Parathyroid adenoma (tissue), 2 donors: ENCODE results near the gene PRPH2.

ENCODE experiments used
- H2AFZ ChIP-seq: fragments of 300-600 bp; sonication (generic); one replicate; pipeline ENCODE4 v1.7.0; 2017; ENCODE audit warnings: antibody characterized with exemption, mild to moderate bottlenecking
- H3K27ac ChIP-seq: fragments of 300-600 bp; sonication (generic); one replicate; pipeline ENCODE4 v1.7.0; 2017
- H3K27me3 ChIP-seq: fragments of 300-600 bp; sonication (generic); one replicate; pipeline ENCODE4 v1.7.0; 2017; ENCODE audit warnings: low read length; ENCODE audit not compliant: control insufficient read depth, insufficient read depth
- H3K36me3 ChIP-seq: fragments of 300-600 bp; sonication (generic); one replicate; pipeline ENCODE4 v1.7.0; 2017; ENCODE audit warnings: low read length; ENCODE audit not compliant: control insufficient read depth, insufficient read depth
- H3K4me1 ChIP-seq: fragments of 300-600 bp; sonication (generic); one replicate; pipeline ENCODE4 v1.7.0; 2017; ENCODE audit warnings: control low read depth
- H3K4me2 ChIP-seq: fragments of 300-600 bp; sonication (generic); one replicate; pipeline ENCODE4 v1.7.0; 2017; ENCODE audit warnings: low read length
- H3K4me3 ChIP-seq: fragments of 300-600 bp; sonication (generic); one replicate; pipeline ENCODE4 v1.7.0; 2017; ENCODE audit warnings: low read depth, low read length
- H3K79me2 ChIP-seq: fragments of 300-600 bp; sonication (generic); one replicate; pipeline ENCODE4 v1.7.0; 2017; ENCODE audit warnings: control low read depth
- H3K9ac ChIP-seq: fragments of 300-600 bp; sonication (generic); one replicate; pipeline ENCODE4 v1.7.0; 2017; ENCODE audit warnings: mild to moderate bottlenecking
- H3K9me3 ChIP-seq: fragments of 300-600 bp; sonication (generic); one replicate; pipeline ENCODE4 v1.7.0; 2017; ENCODE audit warnings: low read length; ENCODE audit not compliant: control insufficient read depth
- CTCF ChIP-seq: fragments of 300-600 bp; sonication (generic); IDR thresholded peaks from one replicate; pipeline ENCODE4 v1.7.0; 2017; ENCODE audit warnings: antibody characterized with exemption, mild to moderate bottlenecking
- donor health status: primary hyperparathyroidism.

PRPH2 gene

GRCh38 chr6:42758756-42759430 lies 36.5 kb upstream of the PRPH2 start:
- no peak for TF ChIP-seq CTCF
- Histone ChIP-seq H3K36me3 (no peaks in the 10 kb centered on the region), H3K4me3 (no peak overlapping the region), H3K9ac (no peak overlapping the region), H2AFZ (no peak overlapping the region), H3K9me3 (no peaks in the 10 kb centered on the region), H3K79me2 (peaks cover 3% of the 10 kb centered on the region), H3K27ac (no peak overlapping the region), H3K4me1 (peaks cover 9% of the 10 kb centered on the region), H3K4me2 (no peak overlapping the region), H3K27me3 (no peaks in the 10 kb centered on the region)

DNA sequence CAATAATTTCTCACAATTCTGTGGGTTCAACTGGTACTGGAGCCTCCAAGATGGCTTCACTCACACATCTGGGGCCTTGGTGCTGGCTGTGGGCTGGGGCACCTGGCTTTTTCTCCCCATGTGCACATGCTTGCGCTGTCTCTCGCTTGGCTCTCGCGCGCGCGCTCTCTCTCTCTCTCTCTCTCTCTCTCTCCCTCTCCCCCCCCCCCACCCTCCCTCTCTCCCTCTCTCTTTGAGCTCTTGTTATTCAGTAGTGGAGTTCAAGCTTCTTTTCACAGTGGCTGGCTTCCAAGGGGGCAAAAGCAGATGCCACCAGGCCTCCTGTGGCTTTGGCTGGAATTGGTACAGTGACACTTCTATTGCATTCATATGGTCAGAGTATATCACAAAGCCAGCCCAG lies 34.3 kb upstream of the PRPH2 start:
- Histone ChIP-seq H3K9me3 (no peaks in the 10 kb centered on the region), H3K4me1 (no peaks in the 10 kb centered on the region), H3K4me2 (no peak overlapping the region), H3K27me3 (no peaks in the 10 kb centered on the region), H3K36me3 (no peaks in the 10 kb centered on the region), H3K9ac (no peak overlapping the region), H3K4me3 (no peak overlapping the region), H3K27ac (no peak overlapping the region), H2AFZ (no peak overlapping the region), H3K79me2 (peaks cover 11% of the 10 kb centered on the region)
- no peak for TF ChIP-seq CTCF

DNA sequence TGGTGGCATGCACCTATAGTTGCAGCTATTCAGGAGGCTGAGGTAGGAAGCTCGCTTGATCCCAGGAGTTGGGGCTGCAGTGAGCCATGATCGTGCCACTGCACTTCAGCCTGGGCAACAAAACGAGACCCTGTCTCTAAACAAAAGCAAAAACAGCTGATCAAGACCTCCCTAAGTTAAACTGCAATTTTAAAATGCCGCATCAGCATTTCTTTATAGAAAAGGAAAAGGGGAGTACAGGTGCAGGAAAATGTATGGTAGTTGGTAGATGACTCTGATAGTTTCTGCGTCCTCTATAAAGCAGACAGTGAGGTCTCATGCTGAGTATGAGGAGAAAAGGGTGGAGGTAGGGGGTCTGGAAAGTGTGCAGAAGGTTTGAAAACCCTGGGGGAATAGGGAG lies 32.4 kb upstream of the PRPH2 start:
- no peak overlapping the region for H3K4me2 ChIP-seq
- H3K27me3 ChIP-seq, result no peaks in the 10 kb centered on the region
- no peak overlapping the region for H3K9ac ChIP-seq
- H3K27ac ChIP-seq, result no peak overlapping the region
- no peaks in the 10 kb centered on the region for H3K36me3 ChIP-seq
- no peak for TF ChIP-seq CTCF
- no peak overlapping the region for H2AFZ ChIP-seq
- H3K4me1 ChIP-seq, result no peaks in the 10 kb centered on the region
- peaks cover 17% of the 10 kb centered on the region for H3K79me2 ChIP-seq
- no peaks in the 10 kb centered on the region for H3K9me3 ChIP-seq
- H3K4me3 ChIP-seq, result no peak overlapping the region

DNA sequence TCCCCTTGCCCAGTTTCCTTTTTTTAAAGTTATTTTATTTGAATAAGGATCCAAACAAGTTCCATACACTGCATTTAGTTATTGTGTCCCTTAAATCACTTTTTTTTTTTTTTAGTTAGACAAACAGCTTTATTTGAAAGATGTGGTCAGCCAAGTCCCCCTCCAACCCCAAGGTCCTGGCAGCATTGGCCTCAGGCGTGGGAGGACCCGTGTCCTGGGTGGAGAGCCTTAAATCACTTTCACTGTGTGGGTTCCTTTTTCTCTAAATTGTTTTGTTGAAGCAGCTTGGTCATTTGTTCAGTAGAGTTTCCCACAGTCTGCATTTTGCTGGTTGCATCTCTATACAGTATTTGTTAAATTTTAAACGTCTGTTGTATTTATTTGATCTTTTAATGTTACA lies 28.7 kb upstream of the PRPH2 start:
- Histone ChIP-seq H3K9me3 (no peaks in the 10 kb centered on the region), H3K27me3 (no peaks in the 10 kb centered on the region), H3K79me2 (peaks cover 17% of the 10 kb centered on the region), H3K27ac (no peak overlapping the region), H2AFZ (no peak overlapping the region), H3K4me3 (no peak overlapping the region), H3K36me3 (no peaks in the 10 kb centered on the region), H3K9ac (no peak overlapping the region), H3K4me1 (peaks cover 3% of the 10 kb centered on the region), H3K4me2 (no peak overlapping the region)
- TF ChIP-seq CTCF, result no peak
